NCI-H2029 treated with DMSO at 0.1 percent for 48 hours (cell line): ENCODE data around the gene DAZAP1.

Source experiments
- DNase-seq: peaks from one replicate; lab custom pipeline; 2025; lab: John Stamatoyannopoulos, UW

Gene DAZAP1

DNA sequence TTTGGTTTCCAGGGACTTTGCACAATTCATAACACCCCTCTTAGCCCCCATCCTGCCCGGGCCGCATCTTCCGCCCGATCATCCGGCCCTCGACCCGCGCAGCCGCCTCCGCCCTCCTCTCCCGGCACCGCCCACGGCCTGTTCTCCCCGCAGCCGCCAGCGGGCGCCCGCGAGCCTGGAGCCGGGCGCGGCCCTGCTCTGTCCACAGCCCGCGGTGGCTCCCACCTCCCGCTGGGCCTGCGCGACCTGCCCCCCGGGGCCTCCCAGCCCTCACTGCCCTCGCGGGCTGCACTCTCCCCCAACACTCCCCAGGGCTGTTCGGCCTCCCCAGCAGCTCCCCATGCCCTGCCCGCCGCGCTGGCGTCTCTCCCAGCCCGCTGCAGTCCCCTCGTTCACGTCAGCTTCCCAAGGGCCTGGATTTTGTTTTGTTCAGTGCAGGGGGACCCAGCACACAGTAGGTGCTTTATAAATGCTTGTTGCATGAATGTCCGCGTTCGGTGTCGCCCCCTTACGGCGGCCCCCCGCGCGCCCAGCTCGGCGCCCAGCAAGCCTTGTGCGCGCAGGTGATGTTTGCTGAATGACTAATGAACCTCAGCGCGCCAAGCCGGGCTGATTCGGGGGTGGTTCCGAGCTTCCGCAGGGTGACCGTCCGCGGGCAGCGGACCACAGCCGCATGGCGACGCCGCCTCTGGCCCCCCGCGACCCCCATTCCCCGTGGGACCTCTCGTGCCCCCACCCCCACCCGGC lies 38.0 kb downstream of the DAZAP1 start:
- peak; percentile 12 for DNase-seq

DNA sequence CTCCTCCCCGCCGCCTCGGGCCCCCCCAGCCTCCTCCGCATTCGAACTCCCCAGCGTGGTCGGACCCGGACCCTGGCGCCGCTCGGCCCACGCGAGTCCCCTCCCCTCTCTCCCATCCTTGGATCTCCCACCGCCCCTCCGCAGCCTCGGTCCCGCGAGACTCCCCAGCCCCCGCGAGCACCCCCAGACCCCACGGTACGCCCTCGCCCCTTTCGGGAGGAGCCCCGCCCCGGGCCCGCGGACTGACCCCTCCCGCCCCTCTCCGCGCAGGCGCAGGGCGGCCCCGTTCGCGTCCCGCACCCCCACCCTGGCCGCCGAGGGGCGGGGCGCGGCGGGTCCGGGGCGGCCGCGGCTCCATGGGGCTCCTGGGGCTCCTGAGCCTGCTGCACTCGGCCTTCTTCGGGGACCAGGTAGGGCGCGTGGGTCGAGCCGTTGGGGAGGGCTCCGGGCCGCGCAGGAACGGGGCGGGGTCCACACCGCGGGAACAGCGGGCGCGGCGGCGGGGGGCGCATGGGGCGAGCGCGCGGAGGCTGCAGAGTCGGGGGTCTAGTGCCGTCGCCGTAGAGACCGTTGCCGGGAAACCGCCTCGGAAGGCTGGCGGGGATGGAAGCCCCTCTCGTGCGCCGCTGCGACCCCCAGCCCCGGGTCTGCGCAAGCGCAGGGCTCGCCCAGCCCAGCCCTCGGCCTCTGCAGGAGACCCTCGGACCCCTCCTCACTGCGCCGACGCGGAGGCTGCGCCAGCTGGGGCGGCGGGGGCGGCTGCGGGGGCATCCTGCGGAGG lies 38.7 kb downstream of the DAZAP1 start:
- no peak for DNase-seq

DNA sequence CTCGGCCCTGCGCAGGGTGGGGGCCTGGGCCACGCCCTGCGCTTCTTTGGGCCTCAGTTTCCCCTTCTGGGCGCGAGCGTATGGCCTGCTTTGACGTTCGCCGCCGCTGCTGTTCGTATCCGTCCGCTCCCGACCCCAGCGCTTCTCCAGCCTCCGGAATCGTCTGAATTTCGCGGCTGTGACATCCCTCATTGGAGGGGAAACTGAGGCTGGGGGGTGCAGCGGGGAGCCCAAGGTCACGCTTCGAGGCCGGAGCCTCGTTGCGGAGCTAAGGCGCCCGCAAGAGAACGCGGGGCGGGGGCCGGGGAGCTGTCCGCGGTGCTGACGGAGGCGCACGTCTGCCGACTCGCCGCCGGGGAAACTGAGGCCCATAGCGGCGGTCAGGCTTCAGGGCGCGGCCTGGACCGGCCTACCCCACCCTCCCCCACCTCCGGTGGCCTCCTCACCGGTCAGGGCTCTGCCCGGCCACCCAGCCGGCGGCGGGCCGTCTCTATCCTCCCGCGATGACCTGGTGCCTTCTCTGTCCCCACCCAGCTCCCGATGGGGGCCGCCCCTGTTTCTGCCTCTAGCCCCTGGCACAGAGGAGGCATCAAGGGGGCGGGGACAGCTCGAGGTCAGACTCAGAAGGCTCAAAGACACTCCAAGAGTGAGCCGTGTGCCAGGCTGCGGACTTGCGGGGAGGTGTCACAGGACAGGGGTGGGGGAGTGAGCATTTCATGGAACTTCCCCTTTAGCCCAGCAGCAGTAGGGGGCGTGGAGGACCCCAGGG lies 39.5 kb downstream of the DAZAP1 start:
- no peak for DNase-seq

DNA sequence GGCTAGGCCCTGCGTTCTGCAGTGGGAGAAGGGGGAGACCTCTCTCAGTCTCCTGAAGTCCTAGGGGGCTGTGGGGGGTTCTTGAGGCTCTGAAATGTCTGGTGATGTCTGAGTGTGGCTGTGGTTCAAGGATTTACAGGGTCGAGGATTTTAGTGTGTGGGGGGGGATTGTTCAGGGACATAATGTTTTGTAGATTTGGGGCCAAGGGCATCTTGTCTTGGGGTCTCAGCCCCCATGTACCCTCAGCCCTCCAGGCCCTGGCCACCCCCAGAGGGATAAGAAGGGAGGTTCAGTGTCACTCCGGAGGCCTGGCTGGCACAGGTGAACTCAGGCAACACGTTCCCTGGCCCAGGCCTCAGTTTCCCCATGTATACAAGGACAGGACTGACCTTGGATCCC lies 40.1 kb downstream of the DAZAP1 start:
- no peak for DNase-seq

DNA sequence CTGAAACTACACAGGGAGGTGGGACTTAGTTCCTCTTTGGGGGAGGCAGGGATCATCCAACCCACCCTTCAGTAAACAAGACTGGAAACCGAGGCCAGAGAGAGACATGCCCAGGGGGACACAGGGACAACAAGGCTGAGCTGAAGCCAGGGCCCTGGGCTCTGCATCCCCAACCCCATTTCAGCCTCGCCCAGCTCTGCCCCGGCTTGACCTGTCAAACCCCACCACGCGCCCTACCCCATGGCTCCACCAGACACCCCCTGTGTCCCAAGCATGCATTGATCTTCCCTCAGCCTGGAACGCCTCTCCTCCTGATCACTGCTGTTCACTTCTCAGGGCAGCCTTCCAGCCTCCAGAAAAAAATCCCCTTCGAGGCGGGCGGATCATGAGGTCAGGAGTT lies 40.6 kb downstream of the DAZAP1 start:
- DNase-seq, result no peak

DNA sequence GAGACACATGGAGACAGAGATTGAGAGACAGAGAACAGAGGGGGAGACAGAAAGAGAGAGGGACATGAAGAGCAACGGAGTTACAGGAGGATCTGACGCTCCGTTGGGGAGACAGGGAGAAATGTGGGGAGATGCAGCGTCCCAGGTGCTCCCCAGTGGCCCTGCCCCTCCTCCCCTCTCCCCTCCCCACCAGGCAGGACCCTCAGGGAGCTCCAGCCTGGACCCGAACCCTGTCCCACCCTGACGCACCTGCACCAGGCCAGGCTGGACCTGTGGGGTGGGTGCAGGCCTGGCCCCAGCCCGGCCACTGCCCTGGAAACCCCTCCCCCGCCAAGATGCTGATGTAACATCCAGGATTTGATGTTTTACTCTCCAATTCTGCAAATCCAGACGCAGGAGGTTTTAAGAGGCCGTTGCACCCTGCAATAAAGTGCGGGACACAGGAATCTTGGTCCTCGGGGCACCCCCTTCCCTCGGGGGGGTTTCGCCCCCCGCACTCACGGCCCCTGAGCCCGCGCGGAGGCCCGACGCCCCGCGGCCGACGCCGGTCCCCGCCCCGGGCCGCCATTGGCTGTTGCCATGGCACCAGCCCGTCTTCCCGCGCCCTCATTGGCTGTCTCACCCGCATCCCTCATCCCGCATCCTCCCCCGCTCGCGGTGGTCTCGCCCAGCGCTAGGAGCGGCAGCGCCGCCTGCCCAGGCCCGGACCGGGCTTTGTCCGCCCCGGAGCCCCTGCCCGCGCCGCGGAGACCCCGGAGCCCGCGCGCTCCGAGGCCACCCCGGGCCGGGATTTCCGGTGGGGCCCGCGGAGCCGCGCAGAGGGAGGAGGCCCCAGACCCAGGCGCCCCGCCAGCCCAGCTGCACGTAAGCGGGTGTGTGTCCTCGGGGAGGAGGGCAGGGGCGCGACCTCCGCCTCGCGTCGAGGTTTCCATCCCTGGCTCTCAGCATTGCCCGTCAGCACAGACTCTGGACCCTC lies 42.4 kb downstream of the DAZAP1 start, which contains the start of gene APC2:
APC2 (plus strand) TSS at position 655 of the 976 bp plus-strand sequence. CDS start 2,881 bp downstream, outside the sequence.
- DNase-seq, result no peak

DNA sequence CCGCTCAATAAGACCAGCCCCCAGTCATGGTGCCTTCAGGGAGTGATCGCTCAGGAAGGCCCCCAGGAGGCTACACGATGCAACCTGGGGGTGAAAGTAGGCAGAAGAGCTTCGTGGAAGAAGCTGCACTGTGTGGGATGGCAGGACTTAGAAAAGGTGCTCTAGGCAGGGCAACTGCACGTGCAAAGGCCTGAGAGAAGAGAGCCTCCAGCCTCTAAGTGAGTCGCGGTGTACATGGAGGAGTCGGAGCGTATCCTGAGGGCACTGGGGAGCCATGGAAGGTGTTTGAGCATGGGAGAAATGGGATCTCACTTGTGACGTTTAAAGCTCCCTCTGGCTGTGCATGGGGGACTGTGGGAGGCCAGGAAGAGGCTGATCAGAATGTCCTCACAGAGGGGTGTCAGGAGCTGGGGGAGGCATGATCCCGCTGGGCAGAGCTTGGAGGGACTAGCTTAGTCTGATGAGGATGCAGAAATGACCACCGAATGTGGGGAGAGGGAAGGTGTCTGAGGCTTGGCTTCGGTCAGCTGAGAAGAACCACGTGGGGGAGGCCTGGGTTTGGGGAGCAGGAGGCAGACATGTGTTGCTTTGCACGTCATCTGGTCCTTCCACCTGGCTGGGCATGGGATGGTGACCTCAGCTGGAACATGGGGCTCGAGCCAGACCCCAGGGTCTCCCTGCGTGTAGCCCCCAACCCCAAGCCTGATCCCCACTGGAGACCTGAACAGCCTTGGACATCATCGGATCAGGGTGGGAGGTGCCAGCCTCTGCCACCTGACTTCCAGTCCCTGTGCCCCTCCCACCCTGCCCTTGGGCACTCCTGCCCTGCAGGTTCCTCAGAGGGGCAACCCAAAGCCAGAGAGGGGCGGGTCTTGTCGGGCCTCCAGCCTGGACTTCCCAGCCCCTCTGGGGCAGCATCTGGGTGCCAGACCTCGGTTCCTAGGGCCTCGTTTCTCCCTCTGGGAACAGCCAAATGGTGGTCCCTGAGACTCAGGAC lies 43.6 kb downstream of the DAZAP1 start:
- no peak for DNase-seq

DNA sequence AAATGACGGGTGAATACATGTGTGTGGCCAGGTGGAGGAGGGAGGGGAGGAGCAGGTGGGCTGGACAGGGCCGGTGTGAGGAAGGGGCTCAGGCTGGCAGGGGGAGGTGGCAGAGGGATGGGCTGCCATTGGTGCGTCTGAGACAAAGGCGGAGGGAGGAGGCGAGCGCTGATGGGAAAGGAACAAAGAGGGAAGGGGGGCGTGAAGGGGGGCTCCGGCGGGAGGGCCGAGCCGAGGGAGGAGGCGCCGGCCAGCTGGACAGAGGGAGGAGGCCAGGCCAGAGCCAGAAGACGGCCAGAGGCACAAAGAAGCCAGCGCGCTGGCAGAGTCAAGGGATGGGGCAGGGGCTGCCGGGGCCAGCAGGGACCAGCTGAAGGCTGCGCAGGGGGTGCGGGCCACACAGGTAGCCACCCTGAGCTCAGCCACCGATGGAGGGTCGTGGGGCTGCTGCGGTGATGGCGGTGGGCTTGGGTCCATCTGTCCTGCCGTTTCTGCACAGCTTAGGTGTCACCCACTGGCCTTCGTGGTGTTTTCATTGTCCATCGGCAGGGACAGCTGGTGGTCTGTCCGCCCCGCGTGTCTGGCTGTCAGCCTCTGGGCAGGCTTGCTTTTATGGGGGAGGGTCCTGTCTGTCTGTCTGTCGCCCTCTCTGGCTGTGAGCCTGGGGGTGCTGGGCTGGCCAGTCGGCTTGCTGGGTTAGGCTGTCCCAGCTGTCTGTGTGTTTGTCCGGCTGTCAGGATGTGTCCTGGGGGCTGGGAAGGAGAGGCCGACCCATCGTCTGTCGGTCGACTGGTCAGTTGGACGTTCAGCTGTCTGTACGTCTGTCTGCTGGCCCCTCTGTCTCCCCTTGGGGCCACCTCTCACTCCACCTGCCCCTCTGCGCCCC lies 44.8 kb downstream of the DAZAP1 start:
- DNase-seq, result no peak

DNA sequence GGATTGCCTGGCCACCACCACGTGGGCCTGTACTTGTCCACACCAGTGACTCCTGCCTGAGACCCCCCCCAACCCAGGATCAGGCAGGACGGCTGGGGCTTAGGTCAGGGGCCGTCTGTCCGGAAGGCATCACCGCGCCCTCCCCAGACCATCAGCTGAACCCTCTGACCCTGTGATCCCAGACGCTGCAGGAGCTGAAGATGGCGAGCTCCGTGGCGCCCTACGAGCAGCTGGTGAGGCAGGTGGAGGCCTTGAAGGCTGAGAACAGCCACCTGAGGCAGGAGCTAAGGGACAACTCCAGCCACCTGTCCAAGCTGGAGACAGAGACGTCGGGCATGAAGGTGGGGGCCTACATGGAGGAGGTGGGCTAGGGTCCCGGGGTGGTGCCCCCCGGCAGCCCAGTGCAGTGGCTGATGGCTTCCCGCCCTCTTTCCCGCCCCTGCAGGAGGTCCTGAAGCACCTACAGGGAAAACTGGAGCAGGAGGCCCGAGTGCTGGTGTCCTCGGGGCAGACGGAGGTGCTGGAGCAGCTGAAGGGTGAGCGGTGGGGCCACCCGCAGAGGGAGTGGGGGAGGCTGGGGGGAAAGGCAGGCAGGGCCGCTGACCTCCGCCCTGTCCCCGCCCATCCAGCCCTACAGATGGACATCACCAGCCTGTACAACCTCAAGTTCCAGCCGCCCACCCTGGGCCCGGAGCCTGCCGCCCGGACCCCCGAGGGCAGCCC lies 45.6 kb downstream of the DAZAP1 start:
- DNase-seq, result no peak

DNA sequence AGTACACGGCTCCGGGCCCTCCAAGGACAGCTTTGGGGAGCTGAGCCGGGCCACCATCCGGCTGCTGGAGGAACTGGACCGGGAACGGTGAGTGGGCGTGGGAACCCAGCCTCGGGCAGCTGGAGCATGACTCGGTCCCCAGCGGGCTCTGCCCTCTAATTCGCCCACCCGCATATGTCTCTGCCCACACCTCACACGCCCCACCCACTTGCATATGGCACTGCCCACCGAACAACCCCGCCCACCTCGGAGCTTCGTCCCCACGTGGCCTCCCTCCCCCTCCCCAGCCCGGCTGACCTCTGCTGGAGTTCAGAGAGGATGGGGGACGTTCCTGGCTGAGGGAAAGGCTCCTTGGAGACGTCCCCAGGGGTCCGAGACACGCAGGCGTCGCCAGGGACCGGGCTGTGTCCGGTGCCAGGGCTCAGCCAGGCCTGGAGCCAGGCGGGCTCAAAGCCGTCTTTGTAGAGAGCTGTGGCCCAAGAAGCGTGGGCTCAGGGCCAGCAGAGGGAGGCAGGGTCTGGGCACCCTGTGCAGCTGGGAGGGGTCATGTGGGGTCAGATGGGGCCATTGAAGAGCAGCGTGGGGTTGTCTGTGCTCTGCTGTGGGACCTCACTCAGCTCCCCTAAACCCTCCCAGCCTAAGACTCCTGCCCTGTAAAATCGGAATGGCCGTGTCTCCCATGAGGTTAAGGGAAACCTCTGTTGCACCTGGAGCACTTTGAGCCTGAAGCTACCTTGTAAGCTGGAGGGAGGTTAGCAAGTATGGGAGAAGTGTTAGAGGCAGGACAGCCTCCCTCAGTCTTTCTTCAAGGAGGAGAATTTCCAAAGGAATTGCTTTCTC lies 46.4 kb downstream of the DAZAP1 start:
- no peak for DNase-seq

DNA sequence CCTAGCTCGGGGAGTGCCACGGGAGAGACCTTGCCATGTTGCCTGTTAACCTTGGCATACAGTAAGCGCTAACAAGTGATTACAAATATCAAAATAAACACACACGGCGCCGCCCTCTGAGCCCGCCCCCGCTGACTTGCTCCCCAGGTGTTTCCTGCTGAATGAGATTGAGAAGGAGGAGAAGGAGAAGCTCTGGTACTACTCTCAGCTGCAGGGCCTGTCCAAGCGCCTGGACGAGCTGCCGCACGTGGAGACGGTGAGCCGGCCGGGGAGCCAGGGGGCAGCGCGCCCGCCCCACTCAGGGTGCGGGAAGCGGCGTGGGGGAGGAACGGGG lies 47.6 kb downstream of the DAZAP1 start:
- DNase-seq, result peak; percentile 24

DNA sequence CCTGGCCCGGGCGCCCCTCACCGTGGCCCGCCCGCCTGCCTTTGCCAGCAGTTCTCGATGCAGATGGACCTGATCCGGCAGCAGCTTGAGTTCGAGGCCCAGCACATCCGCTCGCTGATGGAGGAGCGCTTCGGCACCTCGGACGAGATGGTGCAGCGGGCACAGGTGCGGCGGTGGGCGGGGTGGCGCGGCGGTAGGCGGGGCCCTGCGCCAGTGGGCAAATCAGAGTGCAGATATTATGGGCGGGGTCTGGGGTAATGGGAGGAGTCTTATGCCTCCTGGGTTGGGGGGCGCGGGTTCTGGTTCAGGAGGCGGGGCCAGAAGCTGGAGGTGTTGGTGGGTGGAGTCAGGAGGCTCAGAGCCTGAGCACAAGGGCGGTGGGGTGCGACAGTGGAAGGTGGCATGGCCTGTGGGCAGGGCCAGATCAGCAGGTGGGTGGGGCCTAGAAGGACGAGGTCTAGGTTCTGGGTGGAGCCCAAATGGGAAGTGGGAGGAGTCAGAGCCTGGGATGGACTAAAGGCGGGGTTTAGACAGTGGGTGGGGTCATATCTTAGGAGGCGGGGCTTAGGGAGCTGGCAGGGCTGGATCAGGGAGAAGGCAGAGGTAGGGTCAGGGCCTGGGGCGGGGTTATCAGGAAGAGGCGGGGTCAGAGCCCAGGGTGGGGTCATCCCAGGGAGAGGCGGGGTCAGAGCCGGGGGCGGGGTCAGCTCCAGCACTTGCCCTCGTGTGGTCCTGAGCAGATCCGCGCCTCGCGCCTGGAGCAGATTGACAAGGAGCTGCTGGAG lies 48.1 kb downstream of the DAZAP1 start:
- DNase-seq, result peak; percentile 90

DNA sequence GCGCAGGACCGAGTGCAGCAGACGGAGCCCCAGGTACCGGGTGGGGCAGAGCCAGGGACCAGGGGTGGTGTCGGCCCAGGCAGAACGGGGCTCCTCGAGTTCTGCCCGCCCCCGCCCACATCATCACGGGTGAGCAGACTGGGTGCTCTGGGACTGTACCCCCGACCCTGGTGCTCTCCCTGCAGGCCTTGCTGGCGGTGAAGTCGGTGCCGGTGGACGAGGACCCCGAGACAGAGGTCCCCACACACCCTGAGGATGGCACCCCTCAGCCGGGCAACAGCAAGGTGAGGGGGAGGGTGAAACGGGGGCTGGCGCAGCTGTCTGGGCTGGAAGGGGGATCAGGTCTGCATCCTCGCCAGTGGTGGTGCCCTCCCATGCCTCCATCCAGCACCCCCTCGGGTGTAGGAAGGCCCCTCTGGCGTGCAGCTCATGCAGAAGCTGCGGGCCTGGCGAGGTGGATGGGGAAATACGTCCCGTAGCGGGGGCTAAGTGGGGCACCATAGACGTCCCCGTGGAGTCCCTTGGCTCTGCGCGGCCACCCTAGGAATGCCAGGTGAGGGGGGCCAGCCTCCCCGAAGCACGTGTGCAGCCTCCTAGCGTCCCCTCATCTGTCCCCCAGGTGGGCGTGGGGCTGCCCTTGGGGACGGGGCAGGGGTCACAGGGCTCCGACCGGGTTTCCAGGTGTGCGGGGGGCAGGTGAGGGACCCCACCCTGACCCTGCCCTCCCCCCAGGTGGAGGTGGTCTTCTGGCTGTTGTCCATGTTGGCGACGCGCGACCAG lies 48.9 kb downstream of the DAZAP1 start:
- no peak for DNase-seq

DNA sequence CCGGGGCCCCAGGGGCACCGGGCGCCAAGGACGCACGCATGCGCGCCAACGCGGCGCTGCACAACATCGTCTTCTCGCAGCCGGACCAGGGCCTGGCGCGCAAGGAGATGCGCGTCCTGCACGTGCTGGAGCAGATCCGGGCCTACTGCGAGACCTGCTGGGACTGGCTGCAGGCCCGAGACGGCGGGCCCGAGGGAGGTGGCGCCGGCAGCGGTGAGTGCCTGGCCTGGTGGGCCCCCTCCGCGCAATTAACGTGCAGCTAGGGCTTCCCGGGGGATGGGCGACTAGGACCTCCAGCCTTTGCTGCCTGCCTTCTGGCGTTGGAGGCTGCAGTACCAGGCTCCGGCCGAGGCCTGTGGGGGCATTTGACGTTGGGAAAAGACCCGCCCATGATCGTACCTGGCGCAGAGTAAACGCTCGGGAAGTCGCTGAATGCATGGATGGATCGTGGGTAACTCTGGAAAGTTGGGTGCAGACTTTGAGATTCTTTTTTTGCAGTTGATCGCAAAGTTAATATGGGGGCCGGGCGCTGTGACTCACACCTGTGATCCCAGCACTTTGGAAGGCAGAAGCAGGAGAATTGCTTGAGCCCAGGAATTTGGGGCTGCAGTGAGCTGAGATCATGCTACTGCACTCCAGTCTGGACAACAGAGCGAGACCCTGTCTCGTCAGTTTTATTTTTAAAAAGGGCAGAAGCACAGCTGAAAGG lies 49.8 kb downstream of the DAZAP1 start:
- no peak for DNase-seq

DNA sequence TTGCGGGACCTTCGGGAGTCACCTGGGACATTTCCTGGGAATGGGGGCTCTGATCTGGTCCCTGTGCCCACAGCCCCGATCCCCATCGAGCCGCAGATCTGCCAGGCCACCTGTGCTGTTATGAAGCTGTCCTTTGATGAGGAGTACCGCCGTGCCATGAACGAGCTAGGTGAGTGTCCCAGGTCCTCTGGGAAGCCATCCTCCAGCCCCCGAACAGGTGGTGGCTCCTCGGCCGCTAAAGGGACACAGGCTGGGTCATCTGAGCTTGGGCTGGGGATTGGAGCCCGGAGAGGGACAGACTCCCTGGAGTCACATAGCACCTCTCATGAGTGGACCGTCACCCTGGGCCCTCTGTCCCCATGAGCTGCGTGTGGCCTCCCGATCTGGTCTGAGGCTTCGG lies 50.5 kb downstream of the DAZAP1 start:
- DNase-seq, result no peak
